HG03196 (cell line): Measurements from ENCODE around the gene PDZD7.
"Not testable (repeated sequence)": the region's sequence is repeated elsewhere in the genome, so short reads cannot be mapped to it uniquely, and the experiment has no call there.

Experiments used
- ATAC-seq: cut with Tn5 transposase; IDR thresholded peaks from one replicate; pipeline ENCODE4 v1.9.1; 2021; ENCODE audit not compliant: unreplicated experiment

The PDZD7 gene

GRCh38 chr10:101041252-101041761 lies 10.4 kb upstream of the PDZD7 start:
- peak; percentile 51 for ATAC-seq

DNA sequence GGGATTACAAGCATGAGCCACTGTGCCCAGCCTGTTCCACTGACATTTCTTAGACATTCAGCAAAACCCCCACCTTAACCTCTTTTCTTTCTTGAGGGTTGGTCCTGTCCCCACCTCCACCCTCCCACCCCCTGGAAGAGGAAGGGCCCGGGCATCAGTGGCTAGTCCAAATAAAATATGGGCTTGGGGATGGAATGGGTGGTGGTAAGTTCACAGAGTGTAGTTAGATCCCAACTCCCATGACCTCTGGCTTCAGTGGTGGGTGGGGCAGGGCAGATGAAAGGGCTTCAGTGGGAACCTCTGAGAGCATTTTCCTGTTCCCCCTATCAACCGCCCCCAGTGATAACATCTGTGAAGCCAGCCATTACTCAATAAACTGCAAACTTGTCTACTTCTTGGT lies 9.9 kb upstream of the PDZD7 start:
- no peak for ATAC-seq

- ATAC-seq = no peak
Measured at GRCh38 chr10:101040061-101040460, 9.1 kb upstream of the PDZD7 start.

- ATAC-seq = no peak
Measured at GRCh38 chr10:101038484-101038883, 7.6 kb upstream of the PDZD7 start.

GRCh38 chr10:101036726-101037125 lies 5.8 kb upstream of the PDZD7 start:
- ATAC-seq = no peak

DNA sequence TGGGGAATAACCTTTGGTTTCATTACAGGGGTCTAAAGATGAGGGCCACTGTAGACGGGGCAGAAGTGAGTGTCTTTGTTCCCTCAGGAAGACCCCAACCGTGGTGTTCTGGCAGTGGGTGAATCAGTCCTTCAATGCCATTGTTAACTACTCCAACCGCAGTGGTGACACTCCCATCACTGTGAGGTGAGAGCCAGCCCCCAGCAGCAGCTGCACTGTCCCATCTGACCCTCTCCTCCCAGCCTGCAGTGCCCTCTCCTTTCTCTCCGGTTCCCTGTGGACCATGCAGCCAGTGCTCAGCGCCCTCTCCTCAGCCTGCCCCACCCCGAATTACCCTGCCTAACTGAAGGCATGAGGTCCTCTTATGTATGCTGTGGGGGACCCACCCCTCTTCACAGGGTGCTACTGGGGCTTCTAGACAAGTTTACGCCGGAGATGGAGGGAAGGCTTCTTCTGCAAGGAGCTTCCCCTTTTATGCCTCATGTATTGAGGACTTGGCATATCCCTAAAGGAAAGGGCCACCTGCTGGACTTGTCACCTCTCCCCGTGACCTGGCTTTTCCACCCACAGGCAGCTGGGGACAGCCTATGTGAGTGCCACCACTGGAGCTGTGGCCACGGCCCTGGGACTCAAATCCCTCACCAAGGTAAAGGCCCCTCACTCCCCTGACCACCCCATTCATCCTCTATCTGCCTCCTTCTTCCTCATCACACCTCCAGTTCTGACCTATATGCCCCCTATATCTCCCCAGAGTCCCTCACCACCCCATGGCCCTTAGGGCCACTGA lies 5.2 kb upstream of the PDZD7 start:
- ATAC-seq = no peak

DNA sequence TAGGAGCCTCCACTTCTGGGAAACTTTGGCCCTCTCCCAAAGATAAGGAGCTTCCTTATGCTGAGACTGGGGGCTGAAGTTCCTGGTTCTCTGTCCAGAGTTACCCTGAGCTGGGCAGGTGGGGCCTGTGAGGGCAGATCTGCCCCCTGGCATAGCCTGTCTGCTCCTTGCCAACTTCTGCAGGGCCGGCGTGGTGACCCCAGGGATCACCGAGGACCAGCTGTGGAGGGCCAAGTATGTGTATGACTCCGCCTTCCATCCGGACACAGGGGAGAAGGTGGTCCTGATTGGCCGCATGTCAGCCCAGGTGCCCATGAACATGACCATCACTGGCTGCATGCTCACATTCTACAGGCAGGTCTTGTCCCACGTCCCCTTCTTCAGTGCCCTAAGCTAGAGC lies 4.4 kb upstream of the PDZD7 start:
- no peak for ATAC-seq

DNA sequence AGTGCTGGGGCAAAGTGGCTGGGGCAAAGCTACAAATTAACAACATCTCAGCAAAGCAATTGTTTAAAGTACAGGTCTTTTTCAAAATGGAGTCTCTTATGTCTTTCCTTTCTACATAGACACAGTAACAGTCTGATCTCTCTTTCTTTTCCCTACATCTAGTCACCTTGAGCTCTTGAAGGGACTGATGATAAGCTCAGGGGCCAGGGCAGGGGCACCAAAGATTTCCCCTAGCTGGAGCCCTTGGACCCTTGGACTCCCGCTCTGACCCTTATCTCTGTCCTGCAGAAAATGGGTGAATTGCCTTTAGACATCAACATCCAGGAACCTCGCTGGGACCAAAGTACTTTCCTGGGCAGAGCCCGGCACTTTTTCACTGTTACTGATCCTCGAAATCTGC lies 3.5 kb upstream of the PDZD7 start:
- not testable (repeated sequence) for ATAC-seq

DNA sequence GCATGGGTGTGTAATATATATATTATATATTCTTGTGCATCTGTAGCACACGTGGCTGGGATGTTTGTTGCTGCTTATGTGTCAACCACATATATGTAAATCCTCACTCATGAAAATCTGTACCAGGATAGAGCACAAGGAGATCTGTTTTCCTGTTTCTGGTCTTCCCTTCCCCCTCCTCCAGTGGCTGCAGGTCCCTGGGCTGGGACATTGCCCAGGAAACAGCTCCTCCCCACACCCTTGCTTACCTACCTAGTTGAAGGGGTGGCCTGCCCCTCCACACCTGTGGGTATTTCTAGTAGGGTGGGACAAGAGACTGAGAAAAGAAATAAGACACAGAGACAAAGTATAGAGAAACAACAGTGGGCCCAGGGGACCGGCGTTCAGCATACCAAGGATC lies 2.3 kb upstream of the PDZD7 start:
- ATAC-seq = no peak

- ATAC-seq = no peak
Measured at GRCh38 chr10:101032637-101033224, 1.8 kb upstream of the PDZD7 start.

- no peak for ATAC-seq
Measured at GRCh38 chr10:101031796-101032636, 1.1 kb upstream of the PDZD7 start.

DNA sequence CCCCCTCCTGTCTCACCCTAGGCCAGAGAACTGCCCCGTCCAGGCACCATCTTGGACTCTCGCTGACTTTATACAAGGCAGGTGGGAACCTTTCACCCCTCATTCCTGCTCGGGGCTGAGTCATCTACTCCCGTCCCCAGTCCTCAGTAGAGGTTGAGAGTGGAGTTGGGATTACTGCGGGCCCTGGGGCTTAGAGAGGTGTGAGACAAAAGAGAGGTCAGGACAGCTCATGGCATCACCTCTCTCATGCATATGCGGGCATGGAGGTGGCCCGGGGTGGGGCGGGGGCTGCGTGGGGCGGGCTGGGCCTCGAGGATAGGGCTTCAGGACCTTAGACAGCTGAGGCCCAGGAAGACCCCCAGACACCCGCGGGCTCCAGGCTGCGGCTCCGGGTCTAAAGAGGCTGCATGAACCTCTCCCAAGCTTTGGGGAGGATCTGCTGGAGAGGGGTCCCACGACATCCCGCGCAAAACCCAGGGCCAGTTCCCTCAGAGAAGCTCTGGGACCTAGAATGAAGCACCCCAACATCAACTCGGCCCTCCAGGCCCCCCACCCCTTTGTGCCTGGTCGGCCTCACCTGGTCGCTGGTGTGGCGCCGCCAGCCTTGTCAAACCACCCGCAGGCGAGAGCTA lies 317 bp downstream of the PDZD7 start:
- no peak for ATAC-seq

GRCh38 chr10:101029520-101030295 lies 1.2 kb downstream of the PDZD7 start:
- ATAC-seq = no peak

- no peak for ATAC-seq
Measured at GRCh38 chr10:101028446-101029337, 2.2 kb downstream of the PDZD7 start.

DNA sequence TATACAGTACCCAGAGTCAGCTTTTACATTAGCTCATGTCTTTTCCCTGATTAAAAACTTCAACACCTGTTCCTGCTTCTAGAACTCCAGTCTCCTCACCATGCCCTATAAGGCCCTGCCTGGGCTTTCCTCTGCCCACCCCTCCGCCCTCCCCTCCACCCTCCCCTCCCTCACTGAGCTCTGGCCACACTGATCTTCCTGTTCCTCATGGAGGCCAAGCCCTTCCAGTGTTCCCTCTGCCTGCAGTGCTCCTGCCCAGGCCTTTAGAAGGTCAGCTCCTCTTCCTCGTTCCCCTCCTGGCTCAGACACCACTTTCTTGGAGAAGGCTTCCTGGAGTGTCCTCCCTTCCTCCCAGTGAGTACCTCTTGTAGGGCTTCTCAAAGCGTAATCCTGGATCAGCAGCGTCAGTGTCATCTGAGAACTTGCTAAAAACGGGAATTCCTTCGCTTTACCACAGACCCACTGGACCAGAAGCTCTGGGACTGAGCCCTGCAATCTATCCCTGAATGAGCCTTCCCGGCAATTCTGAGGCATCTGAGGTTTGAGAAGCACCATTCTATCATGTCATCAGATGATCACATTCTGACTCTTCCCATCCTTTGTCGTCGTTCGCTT lies 3.7 kb downstream of the PDZD7 start:
- no peak for ATAC-seq

GRCh38 chr10:101022967-101023705 lies 7.8 kb downstream of the PDZD7 start:
- no peak for ATAC-seq

- ATAC-seq = no peak
Measured at GRCh38 chr10:101021692-101022251, 9.2 kb downstream of the PDZD7 start.

DNA sequence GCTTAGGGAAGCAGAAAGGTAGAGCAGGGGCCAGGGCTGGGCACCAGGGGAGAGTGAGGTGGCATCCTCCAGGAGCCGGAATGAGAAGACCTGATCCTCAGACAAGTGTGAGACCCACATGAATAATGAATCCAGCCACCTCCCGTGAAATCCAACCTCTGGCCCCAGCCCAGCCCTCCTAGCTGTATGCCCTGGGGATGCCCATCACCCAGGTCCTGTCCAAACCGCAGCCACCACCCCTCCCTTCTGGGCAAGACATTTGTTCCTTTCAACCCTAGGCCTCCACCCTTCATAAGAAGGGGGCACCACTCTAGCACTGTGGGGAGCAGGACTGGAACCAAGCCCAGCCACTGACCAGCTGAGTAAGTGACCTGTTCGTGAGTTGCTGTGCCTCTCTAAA lies 9.7 kb downstream of the PDZD7 start:
- ATAC-seq = no peak
